PFSK-1 (cell line): ENCODE measurements around the gene GZF1.
A peak's percentile ranks its signal among the peaks of the same experiment; 100 is the strongest.

Experiments
- POLR2AphosphoS5 ChIP-seq: IDR thresholded peaks from 2 replicates; pipeline ENCODE4 v1.6.1; 2012; ENCODE audit warnings: low read depth, mild to moderate bottlenecking, control low read depth, low read length, moderate library complexity
- REST ChIP-seq, 2 experiments: IDR thresholded peaks; 2 replicates each; pipeline versions ENCODE4 v1.6.1 to v1.8.0; 2011 to 2012; ENCODE audit warnings: low read depth in 2 of 2, low read length in 2 of 2, control low read depth in 1 of 2, inconsistent platforms in 1 of 2, mild to moderate bottlenecking in 1 of 2, moderate library complexity in 1 of 2; ENCODE audit not compliant: insufficient read depth in 1 of 2
- SIN3A ChIP-seq: IDR thresholded peaks from 2 replicates; pipeline ENCODE4 v1.6.1; 2012; ENCODE audit warnings: mild to moderate bottlenecking, low read length, moderate library complexity, borderline replicate concordance; ENCODE audit not compliant: insufficient read depth

- peak; percentile 90 for TF ChIP-seq POLR2AphosphoS5
- TF ChIP-seq SIN3A: peak; percentile 37; the same call in 1 of the 2 replicates
- no peak for TF ChIP-seq REST (IDR thresholded peaks at IDR 0.05; ENCODE audit: insufficient read depth in 1 of 2, low read depth in 2 of 2, low read length in 2 of 2)
Observed at GRCh38 chr20:23420943-23421931, 59.3 kb downstream of the GZF1 start, which contains the start of gene NAPB.
